T-helper 17 cell (primary cell): ENCODE results near the gene INTS1. TPM values are rescaled to one million over a fixed set of nuclear protein-coding genes. Genes with fewer than 3 reads are reported as not detected.
A peak's percentile ranks its signal among the peaks of the same experiment; 100 is the strongest.

Source experiments
- ATAC-seq: fragments of 150-1000 bp; cut with Tn5 transposase; 2 replicates; pipeline ENCODE4 v1.10.0; 2021; ENCODE audit warnings: mild to moderate bottlenecking, moderate library complexity
- DNase-seq, 3 donors: peaks; one replicate each; pipeline versions ENCODE4 v3.0.0 to v3.0.0-alpha.2; 2020 to 2021
- H3K9me3 ChIP-seq: one replicate; pipeline ENCODE4 v1.7.0; 2013; ENCODE audit warnings: low read length, mild to moderate bottlenecking; ENCODE audit not compliant: control insufficient read depth, poor library complexity, severe bottlenecking
- H3K27ac Mint-ChIP-seq: one replicate; pipeline ENCODE4 v1.8.0; 2022; ENCODE audit warnings: mild to moderate bottlenecking, moderate library complexity, mixed read lengths
- H3K27me3 Mint-ChIP-seq: one replicate; pipeline ENCODE4 v1.8.0; 2022; ENCODE audit warnings: mixed read lengths
- H3K36me3 Mint-ChIP-seq: one replicate; pipeline ENCODE4 v1.8.0; 2022; ENCODE audit warnings: low read depth, mixed read lengths
- H3K4me1 Mint-ChIP-seq: one replicate; pipeline ENCODE4 v1.8.0; 2022; ENCODE audit warnings: mild to moderate bottlenecking, mixed read lengths
- H3K4me3 Mint-ChIP-seq: one replicate; pipeline ENCODE4 v1.8.0; 2022; ENCODE audit warnings: mild to moderate bottlenecking, moderate library complexity, mixed read lengths
- total RNA-seq, 4 donors: library from RNA in 2 of 4; stranded (reverse) in 2 of 4; gene quantifications; one replicate each; pipeline ENCODE4 v1.2.3 and lab custom pipeline; 2022 to 2026

The INTS1 gene
- total RNA-seq, 2 donors from 2014 or later, result 88.2 to 89.4 TPM

DNA sequence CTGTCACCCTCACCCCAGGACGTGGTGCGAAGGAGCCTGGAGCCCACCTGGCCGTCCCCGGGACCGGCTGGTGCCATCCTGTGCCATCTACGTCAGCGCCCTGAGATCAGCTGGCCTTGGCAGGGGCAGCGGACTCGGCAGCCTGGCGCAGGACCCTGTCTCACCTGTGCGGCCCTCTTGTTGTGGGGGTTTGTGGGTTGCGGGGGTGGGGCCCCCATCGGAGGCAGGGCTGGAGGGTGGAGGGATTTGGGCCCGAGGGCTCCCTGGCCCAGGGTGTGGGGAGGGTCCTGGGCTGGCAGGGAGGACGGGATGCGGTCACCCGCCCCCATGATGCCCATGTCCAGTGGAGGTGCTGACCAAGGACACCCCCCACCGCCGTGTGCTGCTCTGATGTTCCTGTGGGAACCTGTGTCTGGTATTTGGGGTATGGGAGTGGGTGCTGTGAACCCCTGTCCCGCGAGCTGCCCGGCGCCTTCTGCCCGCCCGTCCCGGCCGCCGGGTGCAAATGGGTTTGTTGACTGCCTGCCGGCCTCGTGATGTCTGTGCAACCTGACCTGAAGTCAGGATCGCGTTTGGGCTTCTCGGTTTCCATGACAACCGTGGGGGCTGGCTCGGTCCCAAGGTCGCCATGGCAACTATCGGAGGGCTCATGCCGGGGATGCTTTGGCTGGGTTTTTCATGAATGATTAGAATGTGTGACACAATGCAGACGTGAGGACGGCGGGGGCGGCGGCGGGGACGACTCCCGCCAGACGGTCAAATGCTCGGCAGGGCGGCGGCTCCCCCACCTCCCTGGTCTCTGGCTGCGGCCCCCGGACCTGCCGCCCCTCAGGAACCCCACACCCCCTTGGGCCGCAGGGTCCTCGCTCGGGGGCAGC lies 33.6 kb upstream of the INTS1 start:
- DNase-seq, result peak in 1 of 3 donors; percentile 11
- no peaks in the 10 kb centered on the region for H3K27me3 Mint-ChIP-seq
- no peak for ATAC-seq
- H3K36me3 Mint-ChIP-seq, result no peaks in the 10 kb centered on the region
- H3K27ac Mint-ChIP-seq, result no peak overlapping the region
- no peaks in the 10 kb centered on the region for H3K9me3 ChIP-seq
- H3K4me1 Mint-ChIP-seq, result peaks cover 15% of the 10 kb centered on the region
- H3K4me3 Mint-ChIP-seq, result no peak overlapping the region

DNA sequence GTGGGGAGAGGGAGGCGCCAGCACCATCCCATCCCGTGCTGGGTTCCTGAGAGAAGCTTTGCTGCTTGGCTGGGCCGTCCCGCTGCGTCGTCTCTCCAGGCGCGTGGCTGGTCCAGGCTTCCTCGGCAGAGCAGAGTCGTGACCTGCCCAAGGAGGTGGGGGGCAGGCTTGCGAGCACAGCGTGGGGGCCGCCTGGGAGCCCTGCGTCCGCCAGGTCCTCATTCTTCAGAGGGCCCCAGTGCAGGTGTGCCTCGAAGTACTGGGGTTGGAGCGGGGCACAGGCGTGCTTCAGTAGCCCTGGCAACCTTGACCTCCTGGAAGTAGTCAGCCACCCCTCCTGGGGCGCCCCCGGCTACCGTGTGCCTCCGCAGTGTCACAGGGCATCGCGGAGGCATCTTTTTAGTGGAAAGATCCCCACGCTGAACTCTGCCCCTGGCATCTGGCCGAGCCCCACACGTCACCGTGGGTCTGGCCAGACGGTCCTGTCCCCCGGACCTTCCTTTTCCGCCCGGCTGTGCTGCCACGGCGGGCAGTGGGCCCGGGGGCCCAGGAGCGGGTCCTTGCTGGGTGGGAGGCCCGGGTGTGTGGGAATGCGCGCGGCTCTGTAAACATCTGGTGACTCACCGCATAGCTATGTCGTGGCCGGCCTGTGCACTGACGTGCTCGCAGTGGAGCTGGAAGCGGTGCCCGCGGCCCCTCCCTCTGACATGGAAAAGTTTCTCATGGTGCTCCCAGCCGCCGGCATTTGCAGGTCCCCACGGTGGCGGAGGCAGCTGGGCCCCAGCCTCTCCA lies 32.8 kb upstream of the INTS1 start:
- ATAC-seq (no peak), DNase-seq (peak in 1 of 3 donors; percentile 9)
- no peaks in the 10 kb centered on the region for H3K9me3 ChIP-seq
- H3K36me3 Mint-ChIP-seq, result no peaks in the 10 kb centered on the region
- no peak overlapping the region for H3K27ac Mint-ChIP-seq
- peaks cover 20% of the 10 kb centered on the region for H3K4me1 Mint-ChIP-seq
- no peak overlapping the region for H3K4me3 Mint-ChIP-seq
- H3K27me3 Mint-ChIP-seq, result no peaks in the 10 kb centered on the region

DNA sequence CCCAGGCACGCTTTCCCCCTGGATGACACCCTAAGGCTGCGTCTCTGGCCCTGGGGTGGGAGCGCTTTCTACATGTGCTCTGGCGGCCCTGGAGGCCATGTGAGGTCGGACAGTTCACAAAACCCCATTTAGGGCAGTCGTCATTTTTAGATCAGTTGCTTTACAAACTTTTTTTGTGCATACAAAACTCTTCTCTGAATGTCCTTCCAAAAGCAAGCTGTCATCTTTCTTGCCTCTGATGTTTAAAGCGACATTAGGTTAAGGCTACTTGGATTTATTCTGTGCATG lies 32.2 kb upstream of the INTS1 start:
- Mint-ChIP-seq H3K27ac (no peak overlapping the region), H3K27me3 (no peaks in the 10 kb centered on the region), H3K4me1 (peaks cover 26% of the 10 kb centered on the region), H3K36me3 (no peaks in the 10 kb centered on the region), H3K4me3 (no peak overlapping the region)
- no peak for ATAC-seq
- H3K9me3 ChIP-seq, result no peaks in the 10 kb centered on the region
- peak in 1 of 3 donors; percentile 9 for DNase-seq

GRCh38 chr7:1535701-1536454 lies 31.7 kb upstream of the INTS1 start:
- Mint-ChIP-seq H3K36me3 (no peaks in the 10 kb centered on the region), H3K4me1 (peaks cover 26% of the 10 kb centered on the region), H3K27ac (no peak overlapping the region), H3K4me3 (no peak overlapping the region), H3K27me3 (no peaks in the 10 kb centered on the region)
- ATAC-seq, result no peak
- no peaks in the 10 kb centered on the region for H3K9me3 ChIP-seq
- DNase-seq, result no peak

GRCh38 chr7:1535100-1535458 lies 30.9 kb upstream of the INTS1 start:
- peaks cover 28% of the 10 kb centered on the region for H3K4me1 Mint-ChIP-seq
- DNase-seq (no peak), ATAC-seq (no peak)
- H3K27ac Mint-ChIP-seq, result peak overlapping the region; percentile 81
- H3K27me3 Mint-ChIP-seq, result no peaks in the 10 kb centered on the region
- no peaks in the 10 kb centered on the region for H3K9me3 ChIP-seq
- H3K4me3 Mint-ChIP-seq, result no peak overlapping the region
- no peaks in the 10 kb centered on the region for H3K36me3 Mint-ChIP-seq

- Mint-ChIP-seq H3K27me3 (no peaks in the 10 kb centered on the region), H3K4me1 (peaks cover 28% of the 10 kb centered on the region), H3K4me3 (peak overlapping the region; percentile 59), H3K36me3 (no peaks in the 10 kb centered on the region), H3K27ac (peak overlapping the region; percentile 81)
- no peaks in the 10 kb centered on the region for H3K9me3 ChIP-seq
- DNase-seq, result no peak
- no peak for ATAC-seq
These were observed 30.3 kb upstream of the INTS1 start for GRCh38 chr7:1534330-1535099.

DNA sequence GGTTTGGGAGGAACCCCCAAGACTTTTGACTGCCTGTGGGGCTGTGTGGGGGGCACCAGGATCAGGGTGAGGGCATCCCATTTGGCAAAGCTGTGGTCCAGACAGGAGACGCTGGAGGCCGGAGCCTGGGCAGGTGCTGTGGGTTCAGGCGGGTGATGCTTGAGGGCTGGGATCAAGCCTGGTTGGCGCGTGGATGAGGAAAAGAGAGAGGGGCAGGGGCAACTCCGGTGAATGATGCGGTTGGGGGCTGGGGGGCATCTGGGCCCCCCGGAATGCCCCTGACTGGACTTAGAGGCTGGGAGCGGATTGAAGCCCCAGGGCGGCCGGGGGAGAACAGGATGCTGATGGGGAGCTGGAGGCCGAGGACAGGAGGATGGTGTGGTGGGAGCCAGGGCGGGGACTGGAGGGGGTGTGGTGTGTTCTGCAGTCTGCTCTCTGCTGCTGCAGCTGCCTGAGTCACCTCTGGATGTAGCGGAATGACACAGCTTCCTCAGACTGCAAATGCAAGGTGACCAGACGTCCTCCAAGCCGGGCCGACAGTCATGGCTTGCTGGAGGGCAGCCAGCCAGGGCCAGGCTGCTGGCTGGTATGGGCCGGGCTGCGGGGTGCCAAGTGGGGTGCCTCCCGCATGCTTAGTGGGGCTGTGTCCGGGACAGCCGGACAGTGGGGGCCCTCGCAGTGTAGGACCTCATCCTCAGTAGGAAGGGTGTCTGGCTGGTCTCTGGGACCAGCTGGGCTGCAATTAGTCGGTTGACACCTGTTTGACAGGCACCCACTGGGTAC lies 29.5 kb upstream of the INTS1 start:
- no peak for ATAC-seq
- H3K9me3 ChIP-seq, result no peaks in the 10 kb centered on the region
- H3K27ac Mint-ChIP-seq, result peak overlapping the region; percentile 94
- H3K4me3 Mint-ChIP-seq, result peak overlapping the region; percentile 90
- H3K4me1 Mint-ChIP-seq, result peaks cover 28% of the 10 kb centered on the region
- H3K27me3 Mint-ChIP-seq, result no peaks in the 10 kb centered on the region
- H3K36me3 Mint-ChIP-seq, result no peaks in the 10 kb centered on the region
- DNase-seq, result peak in 1 of 3 donors; percentile 15

DNA sequence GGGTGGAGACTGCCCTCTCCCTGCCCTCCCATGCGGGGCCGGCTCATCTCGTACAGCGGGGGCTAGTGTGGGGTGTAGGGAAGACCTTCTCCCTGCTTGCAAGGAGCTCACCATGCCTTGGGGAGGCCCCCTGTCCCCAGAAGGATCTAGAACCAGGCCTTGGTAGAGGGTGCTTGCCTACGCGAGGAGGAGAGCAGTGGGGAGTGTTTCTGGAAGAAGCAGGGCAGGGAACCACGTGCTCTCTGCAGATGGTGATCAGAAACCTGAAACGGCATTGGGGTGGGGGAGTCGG lies 29.0 kb upstream of the INTS1 start:
- H3K4me1 Mint-ChIP-seq, result peaks cover 28% of the 10 kb centered on the region
- peak overlapping the region; percentile 94 for H3K27ac Mint-ChIP-seq
- H3K9me3 ChIP-seq, result no peaks in the 10 kb centered on the region
- H3K27me3 Mint-ChIP-seq, result no peaks in the 10 kb centered on the region
- no peak for ATAC-seq
- DNase-seq, result no peak
- no peaks in the 10 kb centered on the region for H3K36me3 Mint-ChIP-seq
- peak overlapping the region; percentile 90 for H3K4me3 Mint-ChIP-seq

DNA sequence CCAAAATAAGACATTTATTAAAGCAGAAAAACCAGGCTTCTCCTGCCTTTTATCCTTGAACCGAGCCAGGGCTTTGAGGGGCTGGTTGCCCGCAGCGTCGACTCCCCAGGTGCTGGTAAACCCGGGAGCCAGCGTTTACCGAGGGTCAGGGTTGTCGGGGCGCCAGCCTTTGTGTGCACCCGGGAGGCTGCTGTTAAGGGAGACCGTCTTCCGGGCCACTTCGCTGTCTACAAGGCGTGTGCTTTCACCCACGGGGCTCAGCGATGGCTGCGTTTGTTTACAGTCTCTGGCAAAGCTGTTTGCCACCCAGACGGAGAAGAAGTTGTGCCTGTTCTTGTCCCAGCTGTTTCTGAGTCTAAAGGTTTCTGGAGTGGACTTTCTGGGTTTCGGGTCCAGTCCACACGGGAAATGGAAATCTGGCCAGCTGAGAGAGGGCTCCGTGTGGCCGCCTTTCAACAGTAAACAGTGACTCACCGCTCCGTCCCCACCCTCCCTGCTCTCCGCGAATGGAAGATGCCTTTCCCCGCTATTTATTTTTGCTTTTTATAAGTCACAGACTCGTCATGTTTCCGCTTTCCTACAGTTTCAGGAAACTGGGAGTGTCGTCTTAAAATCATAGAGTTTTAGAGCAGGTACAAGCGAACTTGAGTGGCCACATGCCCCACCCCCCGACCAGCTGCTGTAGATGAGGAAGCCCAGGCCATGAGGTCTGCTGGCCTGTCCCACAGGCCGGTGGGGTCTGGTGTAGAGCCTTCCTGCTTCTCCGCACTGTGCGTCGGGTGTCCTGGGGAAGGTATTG lies 28.5 kb upstream of the INTS1 start:
- no peaks in the 10 kb centered on the region for H3K27me3 Mint-ChIP-seq
- H3K36me3 Mint-ChIP-seq, result no peaks in the 10 kb centered on the region
- ATAC-seq (peak; percentile 59), DNase-seq (peak; percentile 34 to 52 (median 41))
- H3K4me3 Mint-ChIP-seq, result peak overlapping the region; percentile 90
- peak overlapping the region; percentile 94 for H3K27ac Mint-ChIP-seq
- peaks cover 26% of the 10 kb centered on the region for H3K4me1 Mint-ChIP-seq
- no peaks in the 10 kb centered on the region for H3K9me3 ChIP-seq

DNA sequence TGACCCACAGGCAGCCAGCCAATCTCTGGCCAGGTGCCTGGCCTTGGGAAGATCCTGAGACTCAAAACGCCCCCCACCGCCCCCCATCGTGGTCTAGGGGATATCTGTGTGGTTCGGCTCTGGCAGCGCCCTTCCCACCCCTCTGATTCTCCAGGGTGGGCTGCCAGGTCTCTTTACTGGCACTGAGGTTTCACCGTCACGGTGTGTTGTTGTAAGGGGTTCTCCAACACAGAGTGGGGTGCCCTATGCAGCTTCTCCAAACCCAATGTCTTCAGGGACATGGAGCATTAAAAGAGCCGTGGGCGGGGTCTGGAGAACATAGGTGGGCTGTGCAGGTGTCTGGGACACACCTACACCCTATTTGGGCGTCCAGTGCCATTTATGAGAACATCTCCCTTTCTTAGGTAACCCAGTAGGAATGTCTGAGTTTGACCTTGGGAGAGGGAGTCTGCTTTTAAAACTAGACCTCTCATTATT lies 27.8 kb upstream of the INTS1 start:
- no peaks in the 10 kb centered on the region for H3K9me3 ChIP-seq
- DNase-seq (peak in 1 of 3 donors; percentile 11), ATAC-seq (peak; percentile 5)
- Mint-ChIP-seq H3K27ac (peak overlapping the region; percentile 94), H3K4me1 (peaks cover 26% of the 10 kb centered on the region), H3K4me3 (peak overlapping the region; percentile 90), H3K36me3 (no peaks in the 10 kb centered on the region), H3K27me3 (peaks cover under 1% of the 10 kb centered on the region)

GRCh38 chr7:1531263-1531978 lies 27.2 kb upstream of the INTS1 start:
- Mint-ChIP-seq H3K27ac (peak overlapping the region; percentile 94), H3K36me3 (peaks cover 2% of the 10 kb centered on the region), H3K4me3 (peak overlapping the region; percentile 90), H3K27me3 (peaks cover 6% of the 10 kb centered on the region), H3K4me1 (peaks cover 24% of the 10 kb centered on the region)
- H3K9me3 ChIP-seq, result no peaks in the 10 kb centered on the region
- ATAC-seq (peak; percentile 38), DNase-seq (peak in 1 of 3 donors; percentile 24)
